ENCODE data around the gene USP4. TPM values are rescaled to one million over a fixed set of nuclear protein-coding genes. Genes with fewer than 3 reads are reported as not detected.
A peak's percentile ranks its signal among the peaks of the same experiment; 100 is the strongest.

USP4 gene
- total and polyA plus RNA-seq, 2 of the 8 experiments (the other 6 are each of a cell fraction or from before 2014, with no cell fraction given), result 16.0 to 27.8 TPM

GRCh38 chr3:49358217-49358883, 18.5 kb upstream of the USP4 start, which contains the start of gene GPX1 (continued):
- TF ChIP-seq ATF3 (IDR thresholded peaks at IDR 0.05; ENCODE audit: insufficient read depth, low read depth, low read length) (peak; percentile 72), JUND (IDR thresholded peaks at IDR 0.05; ENCODE audit: low read length) (no peak), RAD21 (IDR thresholded peaks at IDR 0.05 in 1 of 2, conservative IDR thresholded peaks at IDR 0.05 in 1 of 2; ENCODE audit: low read depth in 2 of 2, low read length in 2 of 2) (peak in 1 of 2 experiments; percentile 8; a peak in 1 of 4 replicates), CEBPB (IDR thresholded peaks at IDR 0.05; ENCODE audit: low read depth, low read length) (peak; percentile 40; the same call in 1 of the 2 replicates), TBP (IDR thresholded peaks at IDR 0.05; ENCODE audit: low read depth, low read length) (peak; percentile 95), POLR2A (IDR thresholded peaks at IDR 0.05; ENCODE audit: control extremely low read depth in 1 of 2, low read depth in 2 of 2, low read length in 2 of 2) (peak; percentile 70 to 75), HDAC2 (IDR thresholded peaks at IDR 0.05; ENCODE audit: borderline replicate concordance in 1 of 2, low read depth in 2 of 2, low read length in 2 of 2) (0 out of 4 replicates have a peak, but pooled peaks of 1 of the 2 experiments have one; percentile 43), KDM1A (IDR thresholded peaks at IDR 0.05; ENCODE audit: borderline replicate concordance, low read length) (peak; percentile 53; the same call in 1 of the 2 replicates), SIN3A (conservative IDR thresholded peaks at IDR 0.05 in 1 of 2, IDR thresholded peaks at IDR 0.05 in 1 of 2; ENCODE audit: low read depth in 1 of 2, low read length in 2 of 2) (peak; percentile 62 to 79; a peak in 3 of 4 replicates), POU5F1 (IDR thresholded peaks at IDR 0.05; ENCODE audit: low read depth, low read length) (no peak), USF2 (IDR thresholded peaks at IDR 0.05; ENCODE audit: low read length) (peak; percentile 92), HDAC6 (IDR thresholded peaks at IDR 0.05; ENCODE audit: low read depth, low read length) (no peak), EGR1 (IDR thresholded peaks at IDR 0.05; ENCODE audit: borderline replicate concordance, low read depth, low read length) (0 out of 2 replicates have a peak, but pooled peaks have one; percentile 49)
